ENCODE results near the gene CFAP46. TPM values are rescaled to one million over a fixed set of nuclear protein-coding genes. Genes with fewer than 3 reads are reported as not detected.

Gene CFAP46
- polyA plus RNA-seq, 1 of the 3 experiments (the other 2 are of a cell fraction) = 3.9 TPM

- H3K9me3 ChIP-seq = no peaks in the 10 kb centered on the region
- no peak overlapping the region for H2AFZ ChIP-seq (ENCODE audit: low read depth)
- no peaks in the 10 kb centered on the region for H3K9me2 ChIP-seq
- H3K27ac ChIP-seq (ENCODE audit: low read depth in 2 of 2, low read length in 1 of 2) = no peak overlapping the region
- no peak overlapping the region for H3K4me3 ChIP-seq (ENCODE audit: low read depth in 2 of 2, low read length in 1 of 2)
- H3K4me2 ChIP-seq = no peak overlapping the region
- POLR2A ChIA-PET = no interaction called here
- H3K27me3 ChIP-seq (ENCODE audit: insufficient read depth) = no peaks in the 10 kb centered on the region
- no peak for TF ChIP-seq USF2 (IDR thresholded peaks at IDR 0.05; ENCODE audit: borderline replicate concordance, low read depth, low read length)
- TF ChIP-seq RFX5 (IDR thresholded peaks at IDR 0.05; ENCODE audit: low read length) = no peak
- no peak for TF ChIP-seq SIN3A (IDR thresholded peaks at IDR 0.05; ENCODE audit: borderline replicate concordance, low read depth, low read length)
- no peak for TF ChIP-seq NFIC (IDR thresholded peaks at IDR 0.05; ENCODE audit: borderline replicate concordance)
- no peak for TF ChIP-seq JUND (IDR thresholded peaks at IDR 0.05)
- no peak for TF ChIP-seq TCF12 (IDR thresholded peaks at IDR 0.05)
- TF ChIP-seq RAD21 (IDR thresholded peaks at IDR 0.05; ENCODE audit: low read length) = no peak
- no peak for TF ChIP-seq REST (IDR thresholded peaks at IDR 0.05; ENCODE audit: low read depth, low read length)
- TF ChIP-seq PBX3 (IDR thresholded peaks at IDR 0.05) = no peak
- no peak for TF ChIP-seq TEAD4 (IDR thresholded peaks at IDR 0.05; ENCODE audit: borderline replicate concordance, insufficient read depth)
- no peak for TF ChIP-seq SMC3 (IDR thresholded peaks at IDR 0.05; ENCODE audit: low read depth, low read length)
- TF ChIP-seq MEF2A (IDR thresholded peaks at IDR 0.05; ENCODE audit: borderline replicate concordance, low read depth) = no peak
- no peak for TF ChIP-seq ELF1 (IDR thresholded peaks at IDR 0.05)
- TF ChIP-seq RCOR1 (IDR thresholded peaks at IDR 0.05; ENCODE audit: low read length) = no peak
- peaks cover 0 to 5% of the 10 kb centered on the region in 2 experiments; a peak in 1 of 4 replicates for H3K4me1 ChIP-seq (ENCODE audit: control insufficient read depth in 1 of 2, insufficient read depth in 2 of 2, low read depth in 1 of 2, low read length in 1 of 2)
- no peaks in the 10 kb centered on the region for H3F3A ChIP-seq (replicated peaks; ENCODE audit: insufficient read depth)
- no peaks in the 10 kb centered on the region for H4K20me1 ChIP-seq (ENCODE audit: insufficient read depth)
- CTCF ChIA-PET = no interaction called here
- no peak overlapping the region for H3K9ac ChIP-seq
- WGBS (ENCODE audit: low lambda C conversion rate) = 60% methylated on average over 26 of the region's 30 CpGs
- DNase-seq = no peak
- H3K36me3 ChIP-seq (replicated peaks in 1 of 2; ENCODE audit: control insufficient read depth in 1 of 2, insufficient read depth in 2 of 2, low read length in 1 of 2) = no peaks in the 10 kb centered on the region
- no peaks in the 10 kb centered on the region for H3K79me2 ChIP-seq (ENCODE audit: insufficient read depth)
Measured at GRCh38 chr10:132975831-132976682, 33.7 kb upstream of the CFAP46 start.
